Prostate gland (tissue), 2 donors: Measurements from ENCODE around the gene CT45A8. TPM values are rescaled to one million over a fixed set of nuclear protein-coding genes. Genes with fewer than 3 reads are reported as not detected.

Source experiments
- total RNA-seq, 2 donors: library from RNA; depleted of rRNA; stranded (reverse); fragments of >200 nt; gene quantifications; one replicate each; pipeline ENCODE4 v1.1.0, GENCODE V29; 2016

Gene CT45A8
- total RNA-seq, 2 donors from 2014 or later = not detected

Other genes with a start within 250 kb of the CT45A8 start
- 1 to 10 TPM in 1 of 2 donors, not detected in 1; 1.0 TPM for gene CT45A1, start 140.9 kb downstream of the CT45A8 start, total RNA-seq
- gene CT45A3, start 86.3 kb downstream of the CT45A8 start, total RNA-seq = 10 to 100 TPM in 1 of 2 donors, not detected in 1; 12.0 TPM
- gene CT45A5, start 69.0 kb downstream of the CT45A8 start, total RNA-seq = 1 to 10 TPM in 1 of 2 donors, not detected in 1; 1.0 TPM
- not detected for gene CT45A6, start 51.8 kb downstream of the CT45A8 start, total RNA-seq
- not detected for gene CT45A2, start 34.5 kb downstream of the CT45A8 start, total RNA-seq
- gene CT45A7, start 17.3 kb downstream of the CT45A8 start, total RNA-seq = not detected
- not detected for gene CT45A9, start 17.3 kb upstream of the CT45A8 start, total RNA-seq
- 10 to 100 TPM in 1 of 2 donors, not detected in 1; 13.8 TPM for gene CT45A10, start 38.9 kb upstream of the CT45A8 start, total RNA-seq
- gene SAGE1, start 39.2 kb upstream of the CT45A8 start, total RNA-seq = 1 to 10 TPM in 1 of 2 donors, not detected in 1; 1.8 TPM
- 10 to 100 TPM; 13.7 to 18.3 TPM for gene MMGT1, start 119.5 kb upstream of the CT45A8 start, total RNA-seq
- 10 to 100 TPM in 1 of 2 donors, 1 to 10 TPM in 1; 7.4 to 14.5 TPM for gene SLC9A6, start 130.9 kb upstream of the CT45A8 start, total RNA-seq